ENCODE measurements around the gene MEIKIN.

DNA sequence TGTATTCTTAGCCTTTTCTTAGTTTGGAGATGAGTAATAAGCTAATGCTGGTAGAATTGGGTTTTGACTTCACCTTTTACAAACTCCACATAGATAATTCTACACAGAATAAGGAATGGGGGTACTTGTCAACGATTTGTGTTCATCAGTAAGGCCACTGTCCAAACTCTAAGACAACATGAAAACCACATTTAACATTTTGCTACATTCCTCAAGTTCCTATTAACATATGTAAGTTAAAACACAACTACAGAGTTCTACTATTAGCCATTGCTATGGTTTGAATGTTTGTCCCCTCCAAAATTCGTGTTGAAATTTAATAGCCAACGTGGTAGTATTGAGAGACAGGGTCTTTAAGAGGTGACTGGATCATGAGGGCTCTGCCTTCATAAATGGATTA, 31.9 kb downstream of the MEIKIN start:
- TF ChIP-seq, protein P1, sequence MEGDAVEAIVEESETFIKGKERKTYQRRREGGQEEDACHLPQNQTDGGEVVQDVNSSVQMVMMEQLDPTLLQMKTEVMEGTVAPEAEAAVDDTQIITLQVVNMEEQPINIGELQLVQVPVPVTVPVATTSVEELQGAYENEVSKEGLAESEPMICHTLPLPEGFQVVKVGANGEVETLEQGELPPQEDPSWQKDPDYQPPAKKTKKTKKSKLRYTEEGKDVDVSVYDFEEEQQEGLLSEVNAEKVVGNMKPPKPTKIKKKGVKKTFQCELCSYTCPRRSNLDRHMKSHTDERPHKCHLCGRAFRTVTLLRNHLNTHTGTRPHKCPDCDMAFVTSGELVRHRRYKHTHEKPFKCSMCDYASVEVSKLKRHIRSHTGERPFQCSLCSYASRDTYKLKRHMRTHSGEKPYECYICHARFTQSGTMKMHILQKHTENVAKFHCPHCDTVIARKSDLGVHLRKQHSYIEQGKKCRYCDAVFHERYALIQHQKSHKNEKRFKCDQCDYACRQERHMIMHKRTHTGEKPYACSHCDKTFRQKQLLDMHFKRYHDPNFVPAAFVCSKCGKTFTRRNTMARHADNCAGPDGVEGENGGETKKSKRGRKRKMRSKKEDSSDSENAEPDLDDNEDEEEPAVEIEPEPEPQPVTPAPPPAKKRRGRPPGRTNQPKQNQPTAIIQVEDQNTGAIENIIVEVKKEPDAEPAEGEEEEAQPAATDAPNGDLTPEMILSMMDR (IDR thresholded peaks at IDR 0.05; ENCODE audit: low read length) = no peak
- TF ChIP-seq EZH2 (optimal IDR thresholded peaks at IDR 0.05; ENCODE audit: low read depth, low read length) (no peak), EZH2phosphoT487 (IDR thresholded peaks at IDR 0.05; ENCODE audit: low read length) (no peak)

All from MM.1S (cell line).